NCI-H1105 treated with DMSO at 0.1 percent for 48 hours (cell line): ENCODE results near the gene CLK3.
"Not testable (repeated sequence)": the region's sequence is repeated elsewhere in the genome, so short reads cannot be mapped to it uniquely, and the experiment has no call there.

Source experiments
- DNase-seq: peaks from one replicate; lab custom pipeline; 2025; lab: John Stamatoyannopoulos, UW

Gene CLK3

GRCh38 chr15:74643665-74644204, 28.1 kb downstream of the CLK3 start:
- DNase-seq = no peak

- DNase-seq = no peak
Measured at GRCh38 chr15:74646480-74646879, 30.8 kb downstream of the CLK3 start.

GRCh38 chr15:74648051-74648842, 32.6 kb downstream of the CLK3 start:
- no peak for DNase-seq

GRCh38 chr15:74651242-74651741, 35.7 kb downstream of the CLK3 start:
- DNase-seq = peak; percentile 94

- no peak for DNase-seq
Measured at GRCh38 chr15:74653426-74654102, 37.9 kb downstream of the CLK3 start.

GRCh38 chr15:74655424-74655823, 39.8 kb downstream of the CLK3 start:
- DNase-seq = peak; percentile 53

- DNase-seq = no peak
Measured at GRCh38 chr15:74656935-74657535, 41.4 kb downstream of the CLK3 start.

- no peak for DNase-seq
Measured at GRCh38 chr15:74657846-74658245, 42.2 kb downstream of the CLK3 start.

- DNase-seq = not testable (repeated sequence)
Measured at GRCh38 chr15:74661280-74661679, 45.6 kb downstream of the CLK3 start.

- DNase-seq = no peak
Measured at GRCh38 chr15:74662064-74662860, 46.6 kb downstream of the CLK3 start.

- no peak for DNase-seq
Measured at GRCh38 chr15:74663303-74664027, 47.8 kb downstream of the CLK3 start.

GRCh38 chr15:74664028-74664616, 48.5 kb downstream of the CLK3 start:
- DNase-seq = no peak

- DNase-seq = no peak
Measured at GRCh38 chr15:74664670-74665069, 49.0 kb downstream of the CLK3 start.

- DNase-seq = no peak
Measured at GRCh38 chr15:74667975-74668374, 52.3 kb downstream of the CLK3 start.

- no peak for DNase-seq
Measured at GRCh38 chr15:74669627-74670026, 54.0 kb downstream of the CLK3 start.

- DNase-seq = no peak
Measured at GRCh38 chr15:74674161-74674560, 58.5 kb downstream of the CLK3 start.

- no peak for DNase-seq
Measured at GRCh38 chr15:74676801-74677200, 61.2 kb downstream of the CLK3 start.
